ENCODE measurements around the gene ZAR1L.

The ZAR1L gene

GRCh38 chr13:32261567-32261966, 53.6 kb downstream of the ZAR1L start:
- TF ChIP-seq POLR2AphosphoS5 (IDR thresholded peaks at IDR 0.05; ENCODE audit: low read depth, low read length) (no peak), SIN3A (IDR thresholded peaks at IDR 0.05; ENCODE audit: borderline replicate concordance, insufficient read depth, low read length) (no peak), TAF1 (IDR thresholded peaks at IDR 0.05; ENCODE audit: borderline replicate concordance, insufficient read depth, low read length) (no peak), FOXP2 (optimal IDR thresholded peaks at IDR 0.05; ENCODE audit: borderline replicate concordance, extremely low read depth, extremely low read length, insufficient read depth) (no peak), REST (IDR thresholded peaks at IDR 0.05; ENCODE audit: insufficient read depth in 1 of 2, low read depth in 2 of 2, low read length in 2 of 2) (no peak)

- no peak for TF ChIP-seq POLR2AphosphoS5 (IDR thresholded peaks at IDR 0.05; ENCODE audit: low read depth, low read length)
- no peak for TF ChIP-seq SIN3A (IDR thresholded peaks at IDR 0.05; ENCODE audit: borderline replicate concordance, insufficient read depth, low read length)
Observed at GRCh38 chr13:32259116-32259515, 56.0 kb downstream of the ZAR1L start.

- TF ChIP-seq FOXP2 (optimal IDR thresholded peaks at IDR 0.05; ENCODE audit: borderline replicate concordance, extremely low read depth, extremely low read length, insufficient read depth) (no peak), SIN3A (IDR thresholded peaks at IDR 0.05; ENCODE audit: borderline replicate concordance, insufficient read depth, low read length) (no peak), POLR2AphosphoS5 (IDR thresholded peaks at IDR 0.05; ENCODE audit: low read depth, low read length) (no peak), TAF1 (IDR thresholded peaks at IDR 0.05; ENCODE audit: borderline replicate concordance, insufficient read depth, low read length) (no peak), REST (IDR thresholded peaks at IDR 0.05; ENCODE audit: insufficient read depth in 1 of 2, low read depth in 2 of 2, low read length in 2 of 2) (no peak)
Observed at GRCh38 chr13:32257649-32258048, 57.5 kb downstream of the ZAR1L start.

DNA sequence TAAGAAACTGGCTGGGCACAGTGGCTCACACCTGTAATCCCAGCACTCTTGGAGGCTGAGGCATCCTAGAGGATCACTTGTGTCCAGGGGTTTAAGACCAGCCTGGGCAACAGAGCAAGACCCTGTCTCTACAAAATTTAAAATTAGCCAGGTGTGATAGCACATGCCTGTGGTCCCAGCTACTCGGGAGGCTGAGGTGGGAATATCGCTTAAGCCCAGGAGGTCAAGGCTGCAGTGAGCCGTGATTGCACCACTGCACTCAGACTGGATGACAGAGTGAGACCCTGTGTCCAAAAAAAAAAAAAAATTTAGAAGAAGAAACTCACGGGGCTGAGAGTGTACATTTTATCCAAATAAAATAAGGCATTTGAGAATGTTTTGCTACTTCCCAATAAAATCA, 58.9 kb downstream of the ZAR1L start:
- TF ChIP-seq TAF1 (IDR thresholded peaks at IDR 0.05; ENCODE audit: borderline replicate concordance, insufficient read depth, low read length) (no peak), REST (IDR thresholded peaks at IDR 0.05; ENCODE audit: insufficient read depth in 1 of 2, low read depth in 2 of 2, low read length in 2 of 2) (no peak), SIN3A (IDR thresholded peaks at IDR 0.05; ENCODE audit: borderline replicate concordance, insufficient read depth, low read length) (no peak), FOXP2 (optimal IDR thresholded peaks at IDR 0.05; ENCODE audit: borderline replicate concordance, extremely low read depth, extremely low read length, insufficient read depth) (no peak), POLR2AphosphoS5 (IDR thresholded peaks at IDR 0.05; ENCODE audit: low read depth, low read length) (no peak)

- TF ChIP-seq REST (IDR thresholded peaks at IDR 0.05; ENCODE audit: insufficient read depth in 1 of 2, low read depth in 2 of 2, low read length in 2 of 2) (no peak), TAF1 (IDR thresholded peaks at IDR 0.05; ENCODE audit: borderline replicate concordance, insufficient read depth, low read length) (no peak), SIN3A (IDR thresholded peaks at IDR 0.05; ENCODE audit: borderline replicate concordance, insufficient read depth, low read length) (no peak), FOXP2 (optimal IDR thresholded peaks at IDR 0.05; ENCODE audit: borderline replicate concordance, extremely low read depth, extremely low read length, insufficient read depth) (no peak), POLR2AphosphoS5 (IDR thresholded peaks at IDR 0.05; ENCODE audit: low read depth, low read length) (no peak)
Observed at GRCh38 chr13:32255724-32256109, 59.4 kb downstream of the ZAR1L start.
